ENCODE results near the gene PLEKHH1. TPM values are rescaled to one million over a fixed set of nuclear protein-coding genes. Genes with fewer than 3 reads are reported as not detected.

PLEKHH1 gene
- polyA plus RNA-seq, 1 donor from 2014 or later = 34.1 TPM

DNA sequence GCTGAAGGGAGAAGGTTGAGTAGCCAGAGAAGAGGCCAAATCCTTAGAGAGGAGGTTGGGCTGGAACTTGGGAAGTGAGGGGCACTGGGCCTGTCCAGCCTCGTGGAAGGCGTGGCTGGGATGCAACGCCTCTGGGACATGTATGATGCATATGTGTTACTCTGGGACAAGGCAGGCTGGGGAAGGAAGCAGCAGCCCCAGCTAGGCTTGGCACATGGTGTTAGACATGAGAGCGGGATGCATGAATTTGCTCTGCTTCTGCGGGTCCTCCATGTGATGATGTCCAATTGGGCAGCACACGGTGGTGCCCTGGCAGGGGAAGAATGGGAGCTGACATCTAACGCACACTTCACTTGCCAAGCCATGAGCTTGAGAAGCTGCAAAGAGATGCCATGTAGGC, 21.3 kb downstream of the PLEKHH1 start:
- H3K27me3 ChIP-seq (ENCODE audit: insufficient read depth, low read depth, low read length) = no peaks in the 10 kb centered on the region
- no peak overlapping the region for H3K4me3 ChIP-seq (ENCODE audit: low read length)
- H3K9me2 ChIP-seq (ENCODE audit: insufficient read depth, low read length) = no peaks in the 10 kb centered on the region
- TF ChIP-seq, protein P1, sequence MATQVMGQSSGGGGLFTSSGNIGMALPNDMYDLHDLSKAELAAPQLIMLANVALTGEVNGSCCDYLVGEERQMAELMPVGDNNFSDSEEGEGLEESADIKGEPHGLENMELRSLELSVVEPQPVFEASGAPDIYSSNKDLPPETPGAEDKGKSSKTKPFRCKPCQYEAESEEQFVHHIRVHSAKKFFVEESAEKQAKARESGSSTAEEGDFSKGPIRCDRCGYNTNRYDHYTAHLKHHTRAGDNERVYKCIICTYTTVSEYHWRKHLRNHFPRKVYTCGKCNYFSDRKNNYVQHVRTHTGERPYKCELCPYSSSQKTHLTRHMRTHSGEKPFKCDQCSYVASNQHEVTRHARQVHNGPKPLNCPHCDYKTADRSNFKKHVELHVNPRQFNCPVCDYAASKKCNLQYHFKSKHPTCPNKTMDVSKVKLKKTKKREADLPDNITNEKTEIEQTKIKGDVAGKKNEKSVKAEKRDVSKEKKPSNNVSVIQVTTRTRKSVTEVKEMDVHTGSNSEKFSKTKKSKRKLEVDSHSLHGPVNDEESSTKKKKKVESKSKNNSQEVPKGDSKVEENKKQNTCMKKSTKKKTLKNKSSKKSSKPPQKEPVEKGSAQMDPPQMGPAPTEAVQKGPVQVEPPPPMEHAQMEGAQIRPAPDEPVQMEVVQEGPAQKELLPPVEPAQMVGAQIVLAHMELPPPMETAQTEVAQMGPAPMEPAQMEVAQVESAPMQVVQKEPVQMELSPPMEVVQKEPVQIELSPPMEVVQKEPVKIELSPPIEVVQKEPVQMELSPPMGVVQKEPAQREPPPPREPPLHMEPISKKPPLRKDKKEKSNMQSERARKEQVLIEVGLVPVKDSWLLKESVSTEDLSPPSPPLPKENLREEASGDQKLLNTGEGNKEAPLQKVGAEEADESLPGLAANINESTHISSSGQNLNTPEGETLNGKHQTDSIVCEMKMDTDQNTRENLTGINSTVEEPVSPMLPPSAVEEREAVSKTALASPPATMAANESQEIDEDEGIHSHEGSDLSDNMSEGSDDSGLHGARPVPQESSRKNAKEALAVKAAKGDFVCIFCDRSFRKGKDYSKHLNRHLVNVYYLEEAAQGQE (IDR thresholded peaks at IDR 0.05; ENCODE audit: borderline replicate concordance) = no peak
- TF ChIP-seq EZH2 (IDR thresholded peaks at IDR 0.05; ENCODE audit: borderline replicate concordance, insufficient read depth, low read length, poor library complexity, severe bottlenecking) (no peak), SMC3 (conservative IDR thresholded peaks at IDR 0.05; ENCODE audit: poor library complexity) (no peak), RAD21 (conservative IDR thresholded peaks at IDR 0.05) (no peak), MXI1 (conservative IDR thresholded peaks at IDR 0.05; ENCODE audit: poor library complexity, severe bottlenecking) (no peak), TAF1 (IDR thresholded peaks at IDR 0.05; ENCODE audit: low read depth) (no peak), POLR2AphosphoS5 (IDR thresholded peaks at IDR 0.05) (no peak), EP300 (conservative IDR thresholded peaks at IDR 0.05; ENCODE audit: poor library complexity, severe bottlenecking) (no peak)
- TF ChIP-seq, protein P2, sequence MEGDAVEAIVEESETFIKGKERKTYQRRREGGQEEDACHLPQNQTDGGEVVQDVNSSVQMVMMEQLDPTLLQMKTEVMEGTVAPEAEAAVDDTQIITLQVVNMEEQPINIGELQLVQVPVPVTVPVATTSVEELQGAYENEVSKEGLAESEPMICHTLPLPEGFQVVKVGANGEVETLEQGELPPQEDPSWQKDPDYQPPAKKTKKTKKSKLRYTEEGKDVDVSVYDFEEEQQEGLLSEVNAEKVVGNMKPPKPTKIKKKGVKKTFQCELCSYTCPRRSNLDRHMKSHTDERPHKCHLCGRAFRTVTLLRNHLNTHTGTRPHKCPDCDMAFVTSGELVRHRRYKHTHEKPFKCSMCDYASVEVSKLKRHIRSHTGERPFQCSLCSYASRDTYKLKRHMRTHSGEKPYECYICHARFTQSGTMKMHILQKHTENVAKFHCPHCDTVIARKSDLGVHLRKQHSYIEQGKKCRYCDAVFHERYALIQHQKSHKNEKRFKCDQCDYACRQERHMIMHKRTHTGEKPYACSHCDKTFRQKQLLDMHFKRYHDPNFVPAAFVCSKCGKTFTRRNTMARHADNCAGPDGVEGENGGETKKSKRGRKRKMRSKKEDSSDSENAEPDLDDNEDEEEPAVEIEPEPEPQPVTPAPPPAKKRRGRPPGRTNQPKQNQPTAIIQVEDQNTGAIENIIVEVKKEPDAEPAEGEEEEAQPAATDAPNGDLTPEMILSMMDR (IDR thresholded peaks at IDR 0.05; ENCODE audit: poor library complexity, severe bottlenecking) = no peak
- H3K79me2 ChIP-seq (replicated peaks; ENCODE audit: insufficient read depth, low read length) = no peaks in the 10 kb centered on the region
- peaks cover 4% of the 10 kb centered on the region for H3K36me3 ChIP-seq (ENCODE audit: insufficient read depth, low read length)
- H3K4me2 ChIP-seq (ENCODE audit: low read length) = no peak overlapping the region
- H2AFZ ChIP-seq (ENCODE audit: low read depth, low read length) = no peak overlapping the region
- no peaks in the 10 kb centered on the region for H3K9me3 ChIP-seq (ENCODE audit: low read length)
- no peak overlapping the region for H3K9ac ChIP-seq (ENCODE audit: low read length)
- no peaks in the 10 kb centered on the region for H3F3A ChIP-seq (ENCODE audit: insufficient read depth, low read length, poor library complexity, severe bottlenecking)
- H3K27ac ChIP-seq (ENCODE audit: low read length) = no peak overlapping the region
- H4K20me1 ChIP-seq (ENCODE audit: insufficient read depth) = no peaks in the 10 kb centered on the region

DNA sequence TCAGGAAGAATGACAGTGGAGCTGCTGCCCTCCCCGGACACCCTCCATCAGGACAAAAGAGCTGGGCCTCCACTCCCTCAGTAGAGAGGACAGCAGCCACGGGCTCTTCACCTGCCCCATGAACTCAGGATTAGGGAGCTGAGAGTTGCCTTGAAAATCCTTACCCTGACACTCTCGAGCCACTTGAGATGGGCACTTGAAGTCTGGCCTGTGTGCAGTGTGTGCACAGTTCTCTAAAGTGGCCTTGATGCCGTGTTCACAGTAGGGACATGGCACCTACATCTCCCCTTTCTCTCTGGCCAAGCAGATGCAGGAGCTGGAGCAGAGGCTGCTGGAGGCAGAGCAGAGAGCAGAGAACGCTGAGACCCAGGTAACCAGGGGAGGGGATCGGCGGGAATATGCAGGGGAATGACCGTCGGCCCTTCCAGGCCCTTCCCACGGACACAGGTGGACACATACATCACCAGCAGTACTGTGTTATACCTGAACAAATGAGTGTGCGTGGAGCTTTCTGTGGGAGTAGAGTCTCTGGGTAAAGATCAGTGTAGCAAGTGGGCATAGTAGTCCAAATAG, 22.5 kb downstream of the PLEKHH1 start:
- H3K9ac ChIP-seq (ENCODE audit: low read length) = no peak overlapping the region
- H3K27me3 ChIP-seq (ENCODE audit: insufficient read depth, low read depth, low read length) = no peaks in the 10 kb centered on the region
- no peaks in the 10 kb centered on the region for H3K9me2 ChIP-seq (ENCODE audit: insufficient read depth, low read length)
- H3K9me3 ChIP-seq (ENCODE audit: low read length) = no peaks in the 10 kb centered on the region
- H3F3A ChIP-seq (ENCODE audit: insufficient read depth, low read length, poor library complexity, severe bottlenecking) = no peaks in the 10 kb centered on the region
- H3K4me2 ChIP-seq (ENCODE audit: low read length) = no peak overlapping the region
- no peak overlapping the region for H3K27ac ChIP-seq (ENCODE audit: low read length)
- no peaks in the 10 kb centered on the region for H4K20me1 ChIP-seq (ENCODE audit: insufficient read depth)
- H3K79me2 ChIP-seq (replicated peaks; ENCODE audit: insufficient read depth, low read length) = no peaks in the 10 kb centered on the region
- no peak overlapping the region for H2AFZ ChIP-seq (ENCODE audit: low read depth, low read length)
- no peak for TF ChIP-seq SMC3 (conservative IDR thresholded peaks at IDR 0.05; ENCODE audit: poor library complexity)
- TF ChIP-seq POLR2AphosphoS5 (IDR thresholded peaks at IDR 0.05) = no peak
- no peak for TF ChIP-seq TAF1 (IDR thresholded peaks at IDR 0.05; ENCODE audit: low read depth)
- TF ChIP-seq, protein P1 (IDR thresholded peaks at IDR 0.05; ENCODE audit: borderline replicate concordance) = no peak
- TF ChIP-seq EZH2 (IDR thresholded peaks at IDR 0.05; ENCODE audit: borderline replicate concordance, insufficient read depth, low read length, poor library complexity, severe bottlenecking) = no peak
- no peak for TF ChIP-seq RAD21 (conservative IDR thresholded peaks at IDR 0.05)
- no peak for TF ChIP-seq MXI1 (conservative IDR thresholded peaks at IDR 0.05; ENCODE audit: poor library complexity, severe bottlenecking)
- H3K36me3 ChIP-seq (ENCODE audit: insufficient read depth, low read length) = peaks cover 4% of the 10 kb centered on the region
- H3K4me3 ChIP-seq (ENCODE audit: low read length) = no peak overlapping the region

Data from neural cell (in vitro differentiated cells).